Astrocyte (in vitro differentiated cells and primary cell): ENCODE data around the gene GLRA3. TPM values are rescaled to one million over a fixed set of nuclear protein-coding genes. Genes with fewer than 3 reads are reported as not detected.

Experiments
- DNase-seq: peaks from one replicate; pipeline ENCODE4 v3.0.0-alpha.2; 2010; ENCODE audit warnings: low read depth
- FAIRE-seq: peaks from 2 replicates; lab custom pipeline; 2011; peaks lifted over from hg19 to GRCh38; lab: Jason Lieb, UNC
- H2AFZ ChIP-seq: 2 replicates; pipeline ENCODE4 v1.6.0; 2012; ENCODE audit warnings: low read depth, low read length, inconsistent platforms
- H3K27ac ChIP-seq: 2 replicates; pipeline ENCODE4 v1.5.1; 2011; ENCODE audit warnings: low read depth, low read length, inconsistent platforms
- H3K27me3 ChIP-seq: 2 replicates; pipeline ENCODE4 v1.6.0; 2011; ENCODE audit warnings: low read length, inconsistent platforms; ENCODE audit not compliant: insufficient read depth
- H3K36me3 ChIP-seq: 2 replicates; pipeline ENCODE4 v1.5.1; 2011; ENCODE audit warnings: low read length, inconsistent platforms; ENCODE audit not compliant: insufficient read depth
- H3K4me1 ChIP-seq: 2 replicates; pipeline ENCODE4 v1.5.1; 2011; ENCODE audit warnings: low read length, inconsistent platforms; ENCODE audit not compliant: insufficient read depth
- H3K4me2 ChIP-seq: 2 replicates; pipeline ENCODE4 v1.6.0; 2012; ENCODE audit warnings: low read length, inconsistent platforms
- H3K4me3 ChIP-seq: 2 replicates; pipeline ENCODE4 v1.5.1; 2011; ENCODE audit warnings: low read depth, mild to moderate bottlenecking, low read length, inconsistent platforms; ENCODE audit not compliant: insufficient read depth
- H3K79me2 ChIP-seq: 2 replicates; pipeline ENCODE4 v1.6.0; 2012; ENCODE audit warnings: mild to moderate bottlenecking, low read length, inconsistent platforms; ENCODE audit not compliant: insufficient read depth
- H3K9ac ChIP-seq: 2 replicates; pipeline ENCODE4 v1.6.0; 2012; ENCODE audit warnings: mild to moderate bottlenecking, low read length, inconsistent platforms
- H3K9me3 ChIP-seq: 2 replicates; pipeline ENCODE4 v1.5.1; 2012; ENCODE audit warnings: low read depth, mild to moderate bottlenecking, low read length, inconsistent platforms; ENCODE audit not compliant: insufficient read depth
- H4K20me1 ChIP-seq: 2 replicates; pipeline ENCODE4 v1.6.0; 2012; ENCODE audit warnings: low read length, inconsistent platforms; ENCODE audit not compliant: insufficient read depth
- H3K27ac Mint-ChIP-seq: one replicate; pipeline ENCODE4 v1.8.0; 2021; ENCODE audit warnings: mild to moderate bottlenecking, mixed read lengths; ENCODE audit not compliant: unreplicated experiment
- H3K27me3 Mint-ChIP-seq: one replicate; pipeline ENCODE4 v1.8.0; 2021; ENCODE audit warnings: low read depth, mixed read lengths; ENCODE audit not compliant: unreplicated experiment
- H3K36me3 Mint-ChIP-seq: one replicate; pipeline ENCODE4 v1.8.0; 2021; ENCODE audit warnings: low read depth, mixed read lengths; ENCODE audit not compliant: unreplicated experiment
- H3K4me1 Mint-ChIP-seq: one replicate; pipeline ENCODE4 v1.8.0; 2021; ENCODE audit warnings: low read depth, mixed read lengths; ENCODE audit not compliant: unreplicated experiment
- H3K4me3 Mint-ChIP-seq: one replicate; pipeline ENCODE4 v1.8.0; 2021; ENCODE audit warnings: mild to moderate bottlenecking, moderate library complexity, mixed read lengths; ENCODE audit not compliant: unreplicated experiment
- H3K9me3 Mint-ChIP-seq: one replicate; pipeline ENCODE4 v1.8.0; 2021; ENCODE audit warnings: mild to moderate bottlenecking, mixed read lengths; ENCODE audit not compliant: unreplicated experiment
- CTCF ChIP-seq: IDR thresholded peaks from 2 replicates; pipeline ENCODE4 v1.5.1; 2011; ENCODE audit warnings: low read depth, mild to moderate bottlenecking, inconsistent platforms, low read length, moderate library complexity; ENCODE audit not compliant: insufficient read depth
- EZH2 ChIP-seq: IDR thresholded peaks from 2 replicates; pipeline ENCODE4 v1.6.1; 2012; ENCODE audit warnings: mild to moderate bottlenecking, low read length, inconsistent platforms; ENCODE audit not compliant: insufficient read depth
- total RNA-seq: library from RNA; stranded (reverse); gene quantifications from 2 replicates; pipeline ENCODE4 v1.2.1, GENCODE V29; 2021

Gene GLRA3
- total RNA-seq, 1 donor from 2014 or later: not detected

GRCh38 chr4:174592256-174592984, 236.6 kb downstream of the GLRA3 start:
- peaks cover 5% of the 10 kb centered on the region for H3K4me1 ChIP-seq
- no peaks in the 10 kb centered on the region for H4K20me1 ChIP-seq
- H3K36me3 ChIP-seq: no peaks in the 10 kb centered on the region
- TF ChIP-seq CTCF (no peak), EZH2 (no peak)
- DNase-seq: no peak
- Mint-ChIP-seq H3K27ac (peak overlapping the region; percentile 91), H3K4me1 (peaks cover 11% of the 10 kb centered on the region), H3K36me3 (no peaks in the 10 kb centered on the region), H3K9me3 (no peaks in the 10 kb centered on the region), H3K4me3 (no peak overlapping the region), H3K27me3 (no peaks in the 10 kb centered on the region)
- H3K79me2 ChIP-seq: no peaks in the 10 kb centered on the region
- H3K27me3 ChIP-seq: no peaks in the 10 kb centered on the region
- FAIRE-seq: no peak
- H3K9me3 ChIP-seq: no peaks in the 10 kb centered on the region
- H3K4me2 ChIP-seq: peak overlapping the region; percentile 42
- no peak overlapping the region for H3K27ac ChIP-seq
- no peak overlapping the region for H2AFZ ChIP-seq
- H3K4me3 ChIP-seq: no peak overlapping the region
- no peak overlapping the region for H3K9ac ChIP-seq

GRCh38 chr4:174591243-174592021, 237.6 kb downstream of the GLRA3 start:
- H3K36me3 ChIP-seq: no peaks in the 10 kb centered on the region
- H3K9me3 Mint-ChIP-seq: no peaks in the 10 kb centered on the region
- no peak overlapping the region for H3K4me3 ChIP-seq
- H3K27ac ChIP-seq: no peak overlapping the region
- no peak overlapping the region for H3K4me3 Mint-ChIP-seq
- H3K36me3 Mint-ChIP-seq: no peaks in the 10 kb centered on the region
- H3K27me3 ChIP-seq: no peaks in the 10 kb centered on the region
- no peak for DNase-seq
- no peak for FAIRE-seq
- H3K27me3 Mint-ChIP-seq: no peaks in the 10 kb centered on the region
- peaks cover 11% of the 10 kb centered on the region for H3K4me1 Mint-ChIP-seq
- H2AFZ ChIP-seq: no peak overlapping the region
- no peak overlapping the region for H3K27ac Mint-ChIP-seq
- H3K79me2 ChIP-seq: no peaks in the 10 kb centered on the region
- TF ChIP-seq CTCF (no peak), EZH2 (no peak)
- H3K9ac ChIP-seq: no peak overlapping the region
- no peaks in the 10 kb centered on the region for H4K20me1 ChIP-seq
- H3K4me2 ChIP-seq: no peak overlapping the region
- H3K4me1 ChIP-seq: peaks cover 5% of the 10 kb centered on the region
- no peaks in the 10 kb centered on the region for H3K9me3 ChIP-seq
